HCT116 (cell line): ENCODE results near the gene MSH4. TPM values are rescaled to one million over a fixed set of nuclear protein-coding genes. Genes with fewer than 3 reads are reported as not detected.

Source experiments
- ATAC-seq: fragments of 200-7000 bp; cut with Tn5 transposase; 2 replicates; pipeline ENCODE4 v1.9.1; 2020; ENCODE audit warnings: mild to moderate bottlenecking, moderate library complexity
- BruUV-seq: library from RNA; stranded (reverse); fragments of 400-500 nt; replicated peaks from 2 replicates; lab custom pipeline; 2021; lab: Mats Ljungman, UMichigan
- CTCF ChIA-PET: fragments of 300-600 bp; sonication (Branson Sonifier 250); formaldehyde crosslinking; loops from one replicate; lab custom pipeline; 2021; ENCODE audit warnings: antibody characterized with exemption; lab: Charles Lee
- POLR2A ChIA-PET: fragments of 300-600, 350-600 bp; sonication (Branson Sonifier 250); formaldehyde crosslinking; loops from one replicate; lab custom pipeline; 2021; ENCODE audit warnings: antibody characterized with exemption; lab: Charles Lee
- RAD21 ChIA-PET, 2 experiments: fragments of 300-600 bp; sonication (Branson Sonifier 250); formaldehyde crosslinking; loops; one replicate each; lab custom pipeline; 2023; ENCODE audit warnings: low total read pairs in 2 of 2; ENCODE audit not compliant: uncharacterized antibody in 2 of 2, unreplicated experiment in 2 of 2, low non-redundant PET in 1 of 2; lab: Charles Lee
- DNase-seq: peaks from one replicate; pipeline ENCODE4 v3.0.0-alpha.2; 2010; ENCODE audit warnings: low read depth, low spot score
- H2AFZ ChIP-seq: fragments of 200-600 bp; shearing (Covaris generic), sonication (generic); 2 replicates; pipeline ENCODE4 v1.6.1; 2017; ENCODE audit warnings: low read depth, mixed run types, mixed read lengths, antibody characterized with exemption, low read length; ENCODE audit not compliant: poor library complexity, severe bottlenecking
- H3K27ac ChIP-seq: 2 replicates; pipeline ENCODE4 v1.5.1; 2012; ENCODE audit warnings: low read depth, low read length
- H3K27me3 ChIP-seq: fragments of 200-600 bp; sonication (generic); 2 replicates; pipeline ENCODE4 v1.6.1; 2016; ENCODE audit warnings: mixed run types, low read length, mixed read lengths; ENCODE audit not compliant: insufficient read depth
- H3K36me3 ChIP-seq, 2 experiments: fragments of 200-500 bp in 1 of 2; fragments of 200-600 bp in 1 of 2; sonication (Bioruptor generic) in 1 of 2; sonication (generic) in 1 of 2; 2 replicates each; pipeline versions ENCODE4 v1.5.1 to v1.6.1; 2014 to 2016; ENCODE audit warnings: low read length in 2 of 2, inconsistent platforms in 1 of 2, mixed read lengths in 1 of 2, mixed run types in 1 of 2; ENCODE audit not compliant: insufficient read depth in 2 of 2, control insufficient read depth in 1 of 2
- H3K4me1 ChIP-seq, 2 experiments: fragments of 200-600 bp in 1 of 2; sonication (generic) in 1 of 2; 2 replicates each; pipeline versions ENCODE4 v1.5.1 to v1.6.1; 2012 to 2017; ENCODE audit warnings: low read length in 2 of 2, inconsistent platforms in 1 of 2, mild to moderate bottlenecking in 1 of 2, mixed read lengths in 1 of 2, mixed run types in 1 of 2, moderate library complexity in 1 of 2; ENCODE audit not compliant: insufficient read depth in 2 of 2, control insufficient read depth in 1 of 2
- H3K4me2 ChIP-seq: fragments of 200-600 bp; sonication (generic); 2 replicates; pipeline ENCODE4 v1.6.1; 2017; ENCODE audit warnings: mixed run types, low read length, mixed read lengths
- H3K4me3 ChIP-seq, 2 experiments: fragments of 200-600 bp in 1 of 2; sonication (generic) in 1 of 2; replicated peaks in 1 of 2; 2 replicates each; pipeline ENCODE4 v1.5.1; 2011 to 2016; ENCODE audit warnings: low read length in 2 of 2, control low read depth in 1 of 2, low read depth in 1 of 2, mild to moderate bottlenecking in 1 of 2, mixed read lengths in 1 of 2, mixed run types in 1 of 2
- H3K79me2 ChIP-seq: fragments of 200-600 bp; sonication (generic); 2 replicates; pipeline ENCODE4 v1.6.1; 2017; ENCODE audit warnings: mild to moderate bottlenecking, mixed run types, low read length, moderate library complexity, mixed read lengths; ENCODE audit not compliant: insufficient read depth
- H3K9ac ChIP-seq: fragments of 200-600 bp; sonication (generic); 2 replicates; pipeline ENCODE4 v1.6.1; 2016; ENCODE audit warnings: low read length, mixed read lengths
- H3K9me2 ChIP-seq: fragments of 200-600 bp; sonication (generic), shearing (Covaris generic); 2 replicates; pipeline ENCODE4 v1.6.1; 2017; ENCODE audit warnings: mixed run types, mild to moderate bottlenecking, moderate library complexity; ENCODE audit not compliant: insufficient read depth
- H3K9me3 ChIP-seq, 2 experiments: fragments of 200-500 bp in 1 of 2; fragments of 200-600 bp in 1 of 2; sonication (Bioruptor generic) in 1 of 2; sonication (generic) in 1 of 2; 2 replicates each; pipeline ENCODE4 v1.6.1; 2014 to 2017; ENCODE audit warnings: low read length in 2 of 2, mixed read lengths in 2 of 2, inconsistent platforms in 1 of 2, low read depth in 1 of 2, mild to moderate bottlenecking in 1 of 2, mixed run types in 1 of 2, moderate library complexity in 1 of 2; ENCODE audit not compliant: control insufficient read depth in 1 of 2, insufficient read depth in 1 of 2
- H4K20me1 ChIP-seq: fragments of 200-600 bp; sonication (generic), shearing (Covaris generic); 2 replicates; pipeline ENCODE4 v1.6.1; 2017; ENCODE audit warnings: mixed run types, mild to moderate bottlenecking, moderate library complexity; ENCODE audit not compliant: insufficient read depth
- CBX3 ChIP-seq: IDR thresholded peaks from 2 replicates; pipeline ENCODE4 v1.6.1; 2012; ENCODE audit warnings: low read depth
- CTCF ChIP-seq, 3 experiments: fragments of 200-600 bp in 1 of 3; sonication (generic) in 1 of 3; IDR thresholded peaks in 2 of 3; conservative IDR thresholded peaks in 1 of 3; 2 replicates each; pipeline ENCODE4 v1.5.1; 2012 to 2017; ENCODE audit warnings: low read depth in 2 of 3, low read length in 2 of 3, antibody characterized with exemption in 1 of 3, borderline replicate concordance in 1 of 3, control low read depth in 1 of 3, mild to moderate bottlenecking in 1 of 3, mixed read lengths in 1 of 3, mixed run types in 1 of 3, moderate library complexity in 1 of 3; ENCODE audit not compliant: insufficient read depth in 1 of 3
- MAX ChIP-seq: IDR thresholded peaks from 2 replicates; pipeline ENCODE4 v1.6.1; 2012
- SIN3A ChIP-seq: IDR thresholded peaks from 2 replicates; pipeline ENCODE4 v1.6.1; 2012; ENCODE audit warnings: low read depth
- TCF7L2 ChIP-seq: IDR thresholded peaks from 2 replicates; pipeline ENCODE4 v1.7.0; 2011; ENCODE audit warnings: borderline replicate concordance, inconsistent platforms; ENCODE audit not compliant: insufficient read depth, insufficient read length; ENCODE audit errors: extremely low read depth
- intact Hi-C: fragments of 100-400 bp; cut with micrococcal nuclease; formaldehyde crosslinking; loops from 2 replicates; pipeline ENCODE4 v1.10.0; 2022
- total RNA-seq: library from RNA; stranded (reverse); gene quantifications from one replicate; pipeline ENCODE4 v1.2.1, GENCODE V29; 2021; ENCODE audit not compliant: unreplicated experiment
- TF ChIP-seq, protein P1 (sequence below): IDR thresholded peaks from 2 replicates; pipeline ENCODE4 v1.6.1; 2011; ENCODE audit warnings: mild to moderate bottlenecking, low read length, moderate library complexity; ENCODE audit not compliant: insufficient replicate concordance; ENCODE audit errors: extremely low read depth

The MSH4 gene
- total RNA-seq, 1 experiment from 2014 or later, result 1.7 TPM

DNA sequence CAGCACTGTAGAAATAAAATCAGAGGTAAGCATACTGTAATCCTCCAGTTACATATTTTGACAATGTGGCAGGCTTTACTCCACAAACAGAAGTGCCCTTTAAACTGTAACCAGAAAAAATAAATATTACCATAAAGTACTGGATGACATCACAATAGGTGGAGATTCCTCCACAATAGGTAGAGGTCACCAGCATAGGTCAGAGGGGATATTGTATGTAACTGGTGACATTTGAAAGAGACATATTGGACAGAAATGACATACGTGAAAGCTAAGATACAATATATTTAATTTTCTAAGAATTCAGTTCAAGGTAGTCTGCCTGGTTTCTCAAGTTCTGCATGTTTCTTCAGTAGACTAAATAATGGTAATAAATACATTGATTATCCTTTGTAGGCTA, 135.6 kb downstream of the MSH4 start, which contains the start of gene ASB17:
Gene ASB17, minus strand, starts transcription at position 101 of the 400 bp plus-strand sequence. CDS start 113 bp downstream, outside the sequence.
- Histone ChIP-seq H2AFZ (no peak within 1 kb of the TSS), H3K4me2 (no peak within 1 kb of the TSS), H3K27ac (no peak within 1 kb of the TSS), H3K36me3 (no peaks in the 10 kb centered on the region), H3K4me3 (no peak within 1 kb of the TSS), H3K9ac (no peak within 1 kb of the TSS), H4K20me1 (no peaks in the 10 kb centered on the region), H3K4me1 (no peaks in the 10 kb centered on the region), H3K27me3 (no peaks in the 10 kb centered on the region), H3K9me3 (no peaks in the 10 kb centered on the region), H3K9me2 (no peaks in the 10 kb centered on the region), H3K79me2 (no peaks in the 10 kb centered on the region)
- TF ChIP-seq, protein P1, sequence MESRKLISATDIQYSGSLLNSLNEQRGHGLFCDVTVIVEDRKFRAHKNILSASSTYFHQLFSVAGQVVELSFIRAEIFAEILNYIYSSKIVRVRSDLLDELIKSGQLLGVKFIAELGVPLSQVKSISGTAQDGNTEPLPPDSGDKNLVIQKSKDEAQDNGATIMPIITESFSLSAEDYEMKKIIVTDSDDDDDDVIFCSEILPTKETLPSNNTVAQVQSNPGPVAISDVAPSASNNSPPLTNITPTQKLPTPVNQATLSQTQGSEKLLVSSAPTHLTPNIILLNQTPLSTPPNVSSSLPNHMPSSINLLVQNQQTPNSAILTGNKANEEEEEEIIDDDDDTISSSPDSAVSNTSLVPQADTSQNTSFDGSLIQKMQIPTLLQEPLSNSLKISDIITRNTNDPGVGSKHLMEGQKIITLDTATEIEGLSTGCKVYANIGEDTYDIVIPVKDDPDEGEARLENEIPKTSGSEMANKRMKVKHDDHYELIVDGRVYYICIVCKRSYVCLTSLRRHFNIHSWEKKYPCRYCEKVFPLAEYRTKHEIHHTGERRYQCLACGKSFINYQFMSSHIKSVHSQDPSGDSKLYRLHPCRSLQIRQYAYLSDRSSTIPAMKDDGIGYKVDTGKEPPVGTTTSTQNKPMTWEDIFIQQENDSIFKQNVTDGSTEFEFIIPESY, result no peak
- TF ChIP-seq CBX3, result no peak
- no peak for TF ChIP-seq TCF7L2
- no peak for TF ChIP-seq CTCF (IDR thresholded peaks at IDR 0.05 in 2 of 3, conservative IDR thresholded peaks at IDR 0.05 in 1 of 3; ENCODE audit: borderline replicate concordance in 1 of 3, insufficient read depth in 1 of 3, low read depth in 2 of 3, low read length in 2 of 3)
- TF ChIP-seq SIN3A, result no peak
- TF ChIP-seq MAX, result no peak
- intact Hi-C loops, result no loop called here
- RAD21 ChIA-PET, result no interaction called here
- BruUV-seq, result no TSS peak
- POLR2A ChIA-PET, result no interaction called here
- ATAC-seq (no peak), DNase-seq (no peak)
- CTCF ChIA-PET, result no interaction called here
